ENCODE results near the gene TMEM97.
"Not testable (repeated sequence)": the region's sequence is repeated elsewhere in the genome, so short reads cannot be mapped to it uniquely, and the experiment has no call there.

The TMEM97 gene

GRCh38 chr17:28335201-28335958, 16.4 kb downstream of the TMEM97 start, which contains the start of the genes IFT20 and TNFAIP1:
TSS of gene IFT20 (minus strand) at chr17:28335472. CDS start at chr17:28331985, 3,487 bp downstream.
TSS of gene TNFAIP1 (plus strand) at chr17:28335761. CDS start at chr17:28339522, 3,761 bp downstream.
- Histone ChIP-seq H3K4ac (ENCODE audit: low read depth, low read length) (peak within 1 kb of the TSS; percentile 10), H3K56ac (ENCODE audit: low read length) (peak within 1 kb of the TSS; percentile 94), H4K8ac (ENCODE audit: low read depth, low read length) (no peak within 1 kb of the TSS), H3K27ac (ENCODE audit: low read depth, low read length) (peak within 1 kb of the TSS; percentile 71), H3K4me2 (ENCODE audit: low read length) (peak within 1 kb of the TSS; percentile 81), H3K23ac (ENCODE audit: low read length) (no peak within 1 kb of the TSS), H3K79me1 (ENCODE audit: low read length) (peaks cover 16% of the 10 kb centered on the region), H2BK15ac (replicated peaks; ENCODE audit: low read depth) (no peak within 1 kb of the TSS), H3K18ac (ENCODE audit: low read length) (peak within 1 kb of the TSS; percentile 35), H3K4me1 (ENCODE audit: control insufficient read depth, low read depth, low read length) (peaks cover 9% of the 10 kb centered on the region), H3K27me3 (ENCODE audit: insufficient read depth, low read length, poor library complexity) (no peaks in the 10 kb centered on the region), H4K5ac (ENCODE audit: low read length) (no peak within 1 kb of the TSS), H3K4me3 (ENCODE audit: low read length) (peak within 1 kb of the TSS; percentile 80), H2BK120ac (ENCODE audit: low read depth, low read length) (no peak within 1 kb of the TSS), H3K79me2 (ENCODE audit: control insufficient read depth, insufficient read depth, low read length) (peaks cover 18% of the 10 kb centered on the region), H3K36me3 (ENCODE audit: control insufficient read depth, insufficient read depth, low read length) (no peaks in the 10 kb centered on the region), H3K9ac (ENCODE audit: low read length) (peak within 1 kb of the TSS; percentile 86), H2AK5ac (ENCODE audit: low read length) (no peak within 1 kb of the TSS), H2BK5ac (ENCODE audit: low read length) (no peak within 1 kb of the TSS)
- WGBS (ENCODE audit: extremely low coverage, insufficient coverage, low lambda C conversion rate), result no CpG with 5 or more reads among the region's 62 CpGs
- peak; percentile 100 for DNase-seq

GRCh38 chr17:28335959-28336871, 17.2 kb downstream of the TMEM97 start:
- peak overlapping the region; percentile 10 for H3K4ac ChIP-seq (ENCODE audit: low read depth, low read length)
- H2BK120ac ChIP-seq (ENCODE audit: low read depth, low read length), result no peak overlapping the region
- H3K56ac ChIP-seq (ENCODE audit: low read length), result peak overlapping the region; percentile 94
- H3K79me1 ChIP-seq (ENCODE audit: low read length), result peaks cover 16% of the 10 kb centered on the region
- no peak overlapping the region for H4K5ac ChIP-seq (ENCODE audit: low read length)
- H2AK5ac ChIP-seq (ENCODE audit: low read length), result no peak overlapping the region
- H3K36me3 ChIP-seq (ENCODE audit: control insufficient read depth, insufficient read depth, low read length), result no peaks in the 10 kb centered on the region
- H3K18ac ChIP-seq (ENCODE audit: low read length), result peak overlapping the region; percentile 35
- H3K4me2 ChIP-seq (ENCODE audit: low read length), result peak overlapping the region; percentile 43
- peak overlapping the region; percentile 86 for H3K9ac ChIP-seq (ENCODE audit: low read length)
- H4K8ac ChIP-seq (ENCODE audit: low read depth, low read length), result no peak overlapping the region
- H3K27ac ChIP-seq (ENCODE audit: low read depth, low read length), result peak overlapping the region; percentile 71
- H3K4me3 ChIP-seq (ENCODE audit: low read length), result peak overlapping the region; percentile 80
- no CpG with 5 or more reads among the region's 29 CpGs for WGBS (ENCODE audit: extremely low coverage, insufficient coverage, low lambda C conversion rate)
- no peaks in the 10 kb centered on the region for H3K27me3 ChIP-seq (ENCODE audit: insufficient read depth, low read length, poor library complexity)
- H3K4me1 ChIP-seq (ENCODE audit: control insufficient read depth, low read depth, low read length), result peaks cover 9% of the 10 kb centered on the region
- peaks cover 18% of the 10 kb centered on the region for H3K79me2 ChIP-seq (ENCODE audit: control insufficient read depth, insufficient read depth, low read length)
- DNase-seq, result peak; percentile 98
- no peak overlapping the region for H2BK15ac ChIP-seq (replicated peaks; ENCODE audit: low read depth)
- no peak overlapping the region for H2BK5ac ChIP-seq (ENCODE audit: low read length)
- no peak overlapping the region for H3K23ac ChIP-seq (ENCODE audit: low read length)

- Histone ChIP-seq H2BK120ac (ENCODE audit: low read depth, low read length) (no peak overlapping the region), H3K27me3 (ENCODE audit: insufficient read depth, low read length, poor library complexity) (no peaks in the 10 kb centered on the region), H3K4ac (ENCODE audit: low read depth, low read length) (no peak overlapping the region), H3K4me3 (ENCODE audit: low read length) (no peak overlapping the region), H2AK5ac (ENCODE audit: low read length) (no peak overlapping the region), H3K4me1 (ENCODE audit: control insufficient read depth, low read depth, low read length) (peaks cover 9% of the 10 kb centered on the region), H3K36me3 (ENCODE audit: control insufficient read depth, insufficient read depth, low read length) (no peaks in the 10 kb centered on the region), H4K8ac (ENCODE audit: low read depth, low read length) (no peak overlapping the region), H2BK5ac (ENCODE audit: low read length) (no peak overlapping the region), H3K79me1 (ENCODE audit: low read length) (peaks cover 16% of the 10 kb centered on the region), H3K79me2 (ENCODE audit: control insufficient read depth, insufficient read depth, low read length) (peaks cover 18% of the 10 kb centered on the region), H3K23ac (ENCODE audit: low read length) (no peak overlapping the region), H3K56ac (ENCODE audit: low read length) (peak overlapping the region; percentile 11), H3K18ac (ENCODE audit: low read length) (no peak overlapping the region), H3K9ac (ENCODE audit: low read length) (no peak overlapping the region), H2BK15ac (replicated peaks; ENCODE audit: low read depth) (no peak overlapping the region), H3K4me2 (ENCODE audit: low read length) (no peak overlapping the region), H3K27ac (ENCODE audit: low read depth, low read length) (no peak overlapping the region), H4K5ac (ENCODE audit: low read length) (no peak overlapping the region)
- peak; percentile 57 for DNase-seq
- no CpG with 5 or more reads among the region's 5 CpGs for WGBS (ENCODE audit: extremely low coverage, insufficient coverage, low lambda C conversion rate)
Observed at GRCh38 chr17:28338056-28338768, 19.2 kb downstream of the TMEM97 start.

- H3K56ac ChIP-seq (ENCODE audit: low read length); H3K9ac ChIP-seq (ENCODE audit: low read length); H3K4me2 ChIP-seq (ENCODE audit: low read length); H2AK5ac ChIP-seq (ENCODE audit: low read length); H3K27ac ChIP-seq (ENCODE audit: low read depth, low read length); H3K36me3 ChIP-seq (ENCODE audit: control insufficient read depth, insufficient read depth, low read length); H3K4ac ChIP-seq (ENCODE audit: low read depth, low read length); DNase-seq; H2BK5ac ChIP-seq (ENCODE audit: low read length); H2BK15ac ChIP-seq (replicated peaks; ENCODE audit: low read depth); H3K4me3 ChIP-seq (ENCODE audit: low read length); H3K23ac ChIP-seq (ENCODE audit: low read length); H4K5ac ChIP-seq (ENCODE audit: low read length); H3K18ac ChIP-seq (ENCODE audit: low read length); H4K8ac ChIP-seq (ENCODE audit: low read depth, low read length); H3K4me1 ChIP-seq (ENCODE audit: control insufficient read depth, low read depth, low read length); H3K27me3 ChIP-seq (ENCODE audit: insufficient read depth, low read length, poor library complexity); H2BK120ac ChIP-seq (ENCODE audit: low read depth, low read length): not testable (repeated sequence)
- no CpG with 5 or more reads among the region's 8 CpGs for WGBS (ENCODE audit: extremely low coverage, insufficient coverage, low lambda C conversion rate)
- peaks cover 18% of the 10 kb centered on the region for H3K79me2 ChIP-seq (ENCODE audit: control insufficient read depth, insufficient read depth, low read length)
- peaks cover 16% of the 10 kb centered on the region for H3K79me1 ChIP-seq (ENCODE audit: low read length)
Observed at GRCh38 chr17:28338769-28339212, 19.8 kb downstream of the TMEM97 start.

GRCh38 chr17:28339431-28339830, 20.4 kb downstream of the TMEM97 start:
- Histone ChIP-seq H3K27me3 (ENCODE audit: insufficient read depth, low read length, poor library complexity) (no peaks in the 10 kb centered on the region), H3K36me3 (ENCODE audit: control insufficient read depth, insufficient read depth, low read length) (peaks cover 5% of the 10 kb centered on the region), H2AK5ac (ENCODE audit: low read length) (no peak overlapping the region), H4K5ac (ENCODE audit: low read length) (no peak overlapping the region), H2BK120ac (ENCODE audit: low read depth, low read length) (no peak overlapping the region), H3K9ac (ENCODE audit: low read length) (no peak overlapping the region), H3K4me3 (ENCODE audit: low read length) (no peak overlapping the region), H3K56ac (ENCODE audit: low read length) (no peak overlapping the region), H3K27ac (ENCODE audit: low read depth, low read length) (no peak overlapping the region), H3K79me2 (ENCODE audit: control insufficient read depth, insufficient read depth, low read length) (peaks cover 18% of the 10 kb centered on the region), H2BK5ac (ENCODE audit: low read length) (no peak overlapping the region), H3K79me1 (ENCODE audit: low read length) (peaks cover 13% of the 10 kb centered on the region), H3K4me1 (ENCODE audit: control insufficient read depth, low read depth, low read length) (peaks cover 7% of the 10 kb centered on the region), H3K18ac (ENCODE audit: low read length) (no peak overlapping the region), H3K4me2 (ENCODE audit: low read length) (no peak overlapping the region), H3K4ac (ENCODE audit: low read depth, low read length) (no peak overlapping the region), H3K23ac (ENCODE audit: low read length) (no peak overlapping the region), H2BK15ac (replicated peaks; ENCODE audit: low read depth) (no peak overlapping the region), H4K8ac (ENCODE audit: low read depth, low read length) (no peak overlapping the region)
- DNase-seq, result no peak
- WGBS (ENCODE audit: extremely low coverage, insufficient coverage, low lambda C conversion rate), result no CpG with 5 or more reads among the region's 15 CpGs
